Left colon (tissue), 2 donors: Measurements from ENCODE around the gene TBPL2. TPM values are rescaled to one million over a fixed set of nuclear protein-coding genes. Genes with fewer than 3 reads are reported as not detected.
"Not testable (repeated sequence)": the region's sequence is repeated elsewhere in the genome, so short reads cannot be mapped to it uniquely, and the experiment has no call there.

Source experiments
- ATAC-seq: fragments of 200-7000 bp; cut with Tn5 transposase; one replicate; pipeline ENCODE4 v1.9.1; 2020; ENCODE audit warnings: mild to moderate bottlenecking, moderate library complexity
- DNase-seq, 2 donors: peaks; one replicate each; pipeline ENCODE4 v3.0.0-alpha.2; 2020
- intact Hi-C, 2 donors: fragments of 100-400 bp; cut with DNase I in 1 of 2; cut with micrococcal nuclease in 1 of 2; formaldehyde crosslinking; loops; one replicate each; pipeline versions ENCODE4 v1.11.2 to v1.14.0; 2022; cut with DNase I, micrococcal nuclease
- total RNA-seq, 2 donors: library from RNA; stranded (reverse); fragmentation: NEBNext Ultra II Directional; extraction: Animal tissue kit (Norgen Biotek cat#: 25700); gene quantifications; one replicate each; pipeline ENCODE4 v1.2.1, GENCODE V29; 2021
- donor health status: DM: no; HTN: no; CAD: no.
- donor health status: DM: yes; HTN: yes; CAD: no.

Gene TBPL2
- total RNA-seq, 2 donors from 2014 or later, result not detected

- intact Hi-C loops, result loop anchor here in 1 of 2 donors (10.0 kb wide), 1 partner anchor 152 kb away; no protein-coding TSS in a partner anchor
- DNase-seq, result peak in 1 of 2 donors; percentile 35
- ATAC-seq, result peak; percentile 62
Observed at GRCh38 chr14:55416866-55417265, 23.6 kb downstream of the TBPL2 start.

- intact Hi-C loops, result loop anchor here in 1 of 2 donors (10.0 kb wide), 1 partner anchor 150 kb away; no protein-coding TSS in a partner anchor
- no peak for ATAC-seq
- DNase-seq, result no peak
Observed at GRCh38 chr14:55414551-55414950, 25.9 kb downstream of the TBPL2 start.

- no peak for DNase-seq
- intact Hi-C loops, result loop anchor here in 1 of 2 donors (10.0 kb wide), 1 partner anchor 148 kb away; no protein-coding TSS in a partner anchor
- no peak for ATAC-seq
Observed at GRCh38 chr14:55412676-55413075, 27.7 kb downstream of the TBPL2 start.

- intact Hi-C loops, result loop anchor here in 1 of 2 donors (10.0 kb wide), 1 partner anchor 147 kb away; no protein-coding TSS in a partner anchor
- peak; percentile 82 to 84 for DNase-seq
- peak; percentile 99 for ATAC-seq
Observed at GRCh38 chr14:55411426-55412389, 28.7 kb downstream of the TBPL2 start, which contains the start of gene ATG14. Gene ATG14 (minus strand): TSS chr14:55411830. CDS start chr14:55411822, 8 bp downstream.

- peak; percentile 16 for ATAC-seq
- DNase-seq, result no peak
- intact Hi-C loops, result loop anchor here in 1 of 2 donors (10.0 kb wide), 1 partner anchor 146 kb away; no protein-coding TSS in a partner anchor
Observed at GRCh38 chr14:55410876-55411275, 29.5 kb downstream of the TBPL2 start.

GRCh38 chr14:55404173-55404854 lies 36.1 kb downstream of the TBPL2 start:
- no peak for DNase-seq
- intact Hi-C loops, result no loop called here
- no peak for ATAC-seq

DNA sequence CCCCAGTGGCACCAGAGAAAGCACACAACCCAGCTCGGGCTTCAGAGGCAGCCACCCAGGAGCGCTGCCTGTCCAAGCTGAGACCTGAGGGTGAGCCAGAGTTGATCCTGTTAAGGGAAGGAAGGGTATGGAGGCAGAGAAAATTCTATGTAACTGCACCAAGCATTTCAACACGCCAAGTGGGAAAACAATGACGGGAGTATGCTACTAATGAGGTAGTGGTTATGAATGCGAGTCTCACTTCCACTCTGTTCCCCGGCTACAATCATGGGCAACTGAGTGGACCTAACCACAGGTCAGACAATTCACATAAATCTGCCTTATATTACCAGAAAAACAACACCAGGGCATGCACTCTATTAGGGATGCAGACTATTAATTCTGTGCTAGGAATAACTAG lies 38.7 kb downstream of the TBPL2 start:
- intact Hi-C loops, result no loop called here
- DNase-seq (no peak), ATAC-seq (no peak)

DNA sequence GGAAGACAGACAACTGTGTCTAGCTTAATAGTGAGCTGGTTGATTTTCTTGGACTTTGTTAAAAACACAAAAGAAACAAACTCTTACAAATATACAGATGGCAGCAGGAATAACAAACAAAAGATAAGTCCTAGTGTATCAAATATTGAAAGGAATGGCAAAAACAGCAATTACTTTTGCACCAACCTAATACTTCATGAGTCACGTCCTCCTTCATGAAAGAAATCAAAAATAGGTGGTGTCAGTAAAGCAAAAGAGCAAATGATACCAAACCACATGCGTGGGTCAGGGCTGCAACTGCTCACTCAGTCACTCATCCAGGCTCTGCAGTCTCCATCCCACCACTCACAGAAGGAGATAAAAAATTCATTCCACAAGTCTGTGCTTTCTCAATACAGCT lies 40.6 kb downstream of the TBPL2 start:
- DNase-seq (no peak), ATAC-seq (no peak)
- intact Hi-C loops, result no loop called here

- ATAC-seq, result no peak
- no peak for DNase-seq
- intact Hi-C loops, result no loop called here
Observed at GRCh38 chr14:55399183-55399582, 41.2 kb downstream of the TBPL2 start.

- no peak for ATAC-seq
- DNase-seq, result no peak
- intact Hi-C loops, result no loop called here
Observed at GRCh38 chr14:55398679-55399078, 41.7 kb downstream of the TBPL2 start.

DNA sequence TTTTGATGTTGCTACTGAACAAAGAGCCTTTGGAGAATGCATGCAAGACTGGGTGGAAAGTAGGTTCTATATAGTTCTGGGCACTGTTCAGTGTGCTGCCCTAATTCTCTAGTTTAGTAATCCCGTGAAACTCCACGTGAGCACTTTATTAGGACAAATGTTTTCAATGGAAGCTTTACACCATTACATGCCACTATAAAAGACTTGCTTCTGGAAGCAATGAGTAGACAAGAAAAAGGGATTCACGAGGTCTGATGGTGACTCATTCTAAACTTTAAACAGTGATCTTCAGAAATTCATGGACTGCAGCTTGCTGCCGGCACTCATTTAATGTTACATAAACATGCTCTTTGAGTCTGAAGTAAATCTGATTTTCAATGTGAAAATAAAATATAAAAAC lies 51.1 kb downstream of the TBPL2 start:
- no peak for DNase-seq
- no peak for ATAC-seq
- intact Hi-C loops, result no loop called here

DNA sequence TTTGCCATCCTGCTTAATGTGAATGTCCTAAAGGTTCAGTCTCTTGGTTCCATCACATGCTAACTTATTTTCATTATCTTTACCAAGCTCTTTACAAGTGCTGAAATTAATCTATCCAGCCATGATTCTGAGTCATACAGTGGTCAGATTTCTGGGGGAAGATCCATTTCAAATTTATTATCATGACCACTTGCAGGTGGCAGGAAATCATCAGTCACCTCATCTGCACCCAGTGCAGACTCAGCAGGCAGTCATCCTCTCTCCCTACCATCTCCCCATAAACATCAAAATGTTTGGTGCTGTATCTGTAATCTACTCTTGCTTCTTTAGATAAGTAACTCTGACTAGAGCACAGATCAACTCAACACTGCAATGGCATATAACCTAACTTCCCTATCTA lies 52.3 kb downstream of the TBPL2 start:
- no peak for ATAC-seq
- no peak for DNase-seq
- intact Hi-C loops, result no loop called here

GRCh38 chr14:55387121-55387520 lies 53.3 kb downstream of the TBPL2 start:
- no peak for DNase-seq
- intact Hi-C loops, result no loop called here

GRCh38 chr14:55386037-55386808 lies 54.2 kb downstream of the TBPL2 start:
- ATAC-seq (peak; percentile 82), DNase-seq (peak in 1 of 2 donors; percentile 37)
- intact Hi-C loops, result no loop called here

More at GRCh38 chr14:55387121-55387520, 53.3 kb downstream of the TBPL2 start:
- no peak for ATAC-seq

DNA sequence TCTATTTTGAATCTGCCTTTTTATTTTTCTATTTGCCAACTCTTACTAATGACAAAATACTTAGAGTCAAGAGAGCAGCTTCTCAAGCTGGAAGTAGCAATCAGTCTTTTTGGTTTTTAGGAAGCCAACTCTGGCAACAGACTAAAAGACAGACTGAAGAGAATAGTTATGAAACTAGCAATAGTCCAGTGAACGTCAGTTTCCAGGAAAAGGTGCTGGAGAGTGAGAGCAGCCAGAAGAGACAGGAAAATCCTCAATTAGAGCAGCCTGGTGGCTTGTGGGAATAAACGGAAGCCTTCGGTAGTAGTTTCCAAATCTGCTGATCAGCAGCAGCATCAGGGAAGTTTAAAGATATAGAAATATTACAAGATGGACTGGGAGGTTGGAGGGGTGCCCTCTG lies 55.9 kb downstream of the TBPL2 start:
- ATAC-seq (no peak), DNase-seq (no peak)
- intact Hi-C loops, result no loop called here

DNA sequence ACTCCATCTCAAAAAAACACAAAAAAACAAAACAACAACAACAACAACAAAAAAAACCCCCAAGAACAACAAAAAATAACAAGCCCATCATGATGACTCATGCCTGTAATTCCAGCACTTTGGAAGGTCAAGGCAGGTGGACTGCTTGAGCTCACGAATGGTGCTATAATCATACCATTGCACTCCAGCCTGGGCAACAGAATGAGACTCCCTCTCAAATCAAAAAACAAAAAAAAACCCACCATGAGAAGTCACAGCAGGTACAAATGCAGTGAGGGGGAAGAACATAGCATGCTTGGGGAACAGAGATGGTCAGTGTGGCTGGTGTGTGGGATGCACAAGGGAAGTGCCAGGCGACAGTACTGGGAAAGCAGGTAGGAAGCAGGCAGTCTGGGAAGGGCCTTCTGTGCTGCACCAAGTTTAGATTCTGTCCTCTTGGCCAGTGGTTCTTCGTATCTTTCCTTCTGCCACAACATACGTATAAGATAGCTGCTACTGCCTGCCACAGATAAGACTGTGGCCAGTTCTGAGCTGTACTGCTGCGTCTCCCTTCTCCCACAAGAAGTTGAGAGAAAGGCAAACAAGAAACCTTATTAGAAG lies 56.8 kb downstream of the TBPL2 start:
- no peak for ATAC-seq
- DNase-seq, result no peak
- intact Hi-C loops, result no loop called here

DNA sequence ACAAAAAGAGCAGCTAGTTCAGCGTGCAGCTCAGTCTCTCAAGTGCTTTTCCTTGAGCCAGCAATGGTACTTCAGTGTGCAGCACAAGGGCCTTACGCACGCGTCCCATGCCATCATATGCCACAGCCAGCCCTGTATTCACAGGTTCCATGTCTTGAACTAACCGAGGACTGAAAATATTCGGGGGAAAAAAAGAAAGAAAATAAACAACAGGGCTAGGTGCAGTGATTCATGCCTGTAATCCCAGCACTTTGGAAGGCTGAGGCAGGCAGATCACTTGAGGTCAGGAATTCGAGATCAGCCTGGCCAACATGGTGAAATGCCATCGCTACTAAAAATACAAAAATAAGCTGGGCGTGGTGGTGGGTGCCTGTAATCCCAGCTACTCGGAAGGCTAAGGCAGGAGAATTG lies 57.4 kb downstream of the TBPL2 start:
- intact Hi-C loops, DNase-seq, ATAC-seq: not testable (repeated sequence)

GRCh38 chr14:55382483-55382882 lies 57.9 kb downstream of the TBPL2 start:
- intact Hi-C loops, result no loop called here
- DNase-seq (no peak), ATAC-seq (no peak)
